Measurements from ENCODE around the gene RAB10. TPM values are rescaled to one million over a fixed set of nuclear protein-coding genes. Genes with fewer than 3 reads are reported as not detected.

RAB10 gene
- total and polyA plus RNA-seq, 9 of the 15 experiments (the other 6 are each of a cell fraction or from before 2014, with no cell fraction given) = 25.1 to 214 (median 157) TPM

GRCh38 chr2:26072925-26073768 lies 39.3 kb downstream of the RAB10 start (continued):
- TF ChIP-seq ZNF318 (IDR thresholded peaks at IDR 0.05; ENCODE audit: borderline replicate concordance in 1 of 2, low read depth in 1 of 2) (no peak), HMGN3 (IDR thresholded peaks at IDR 0.05; ENCODE audit: borderline replicate concordance, extremely low read depth, insufficient read length, low read depth, low read length) (no peak), MLLT1 (IDR thresholded peaks at IDR 0.05) (no peak), ZNF655 (CRISPR knock-in tag; IDR thresholded peaks at IDR 0.05) (no peak), ZNF592 (IDR thresholded peaks at IDR 0.05) (peak; percentile 78), ZBTB17 (CRISPR knock-in tag; IDR thresholded peaks at IDR 0.05) (no peak), IRF9 (tag; IDR thresholded peaks at IDR 0.05) (0 out of 2 replicates have a peak, but pooled peaks have one; percentile 9), ATF1 (CRISPR knock-in tag; IDR thresholded peaks at IDR 0.05) (no peak), ATF1 (tag; IDR thresholded peaks at IDR 0.05) (peak; percentile 18; the same call in 1 of the 2 replicates)
